ENCODE measurements around the gene PEAK3. TPM values are rescaled to one million over a fixed set of nuclear protein-coding genes. Genes with fewer than 3 reads are reported as not detected.
A peak's percentile ranks its signal among the peaks of the same experiment; 100 is the strongest.

PEAK3 gene
- total RNA-seq, 1 donor from 2014 or later = 0.77 TPM

DNA sequence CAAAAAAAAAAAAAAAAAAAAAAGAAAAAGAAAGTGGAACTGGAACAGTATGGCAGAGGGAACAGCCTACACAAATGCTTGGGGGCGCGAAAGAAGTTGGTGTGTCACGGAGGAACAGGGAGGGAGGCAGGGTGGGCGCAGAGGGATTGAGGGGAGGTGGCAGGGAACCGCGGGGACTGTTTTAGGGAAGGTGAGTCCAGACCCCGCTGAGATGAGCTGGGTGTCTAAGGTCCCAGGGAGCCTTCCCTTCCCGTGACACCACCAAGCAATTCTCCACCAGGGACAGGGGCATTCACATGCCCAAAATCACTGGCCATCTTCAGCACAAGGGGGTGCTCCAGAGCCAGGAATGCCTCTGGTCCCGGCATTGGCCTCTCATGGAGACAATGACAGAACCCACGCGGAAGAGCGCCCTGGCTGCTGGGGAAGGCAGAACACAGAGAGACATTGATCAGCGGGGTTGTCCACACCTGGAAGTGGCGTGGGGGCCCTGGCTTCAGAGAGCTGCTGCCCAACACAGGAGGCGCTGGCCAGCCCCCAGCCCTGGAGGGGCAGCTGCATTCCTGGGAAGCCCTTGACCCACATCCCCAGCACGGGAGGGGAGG, 6.9 kb downstream of the PEAK3 start:
- peak; percentile 64 for DNase-seq
- peak overlapping the region; percentile 32 for H3K4me3 ChIP-seq
- H3K4me1 ChIP-seq = peaks cover 61% of the 10 kb centered on the region
- TF ChIP-seq, protein P1, sequence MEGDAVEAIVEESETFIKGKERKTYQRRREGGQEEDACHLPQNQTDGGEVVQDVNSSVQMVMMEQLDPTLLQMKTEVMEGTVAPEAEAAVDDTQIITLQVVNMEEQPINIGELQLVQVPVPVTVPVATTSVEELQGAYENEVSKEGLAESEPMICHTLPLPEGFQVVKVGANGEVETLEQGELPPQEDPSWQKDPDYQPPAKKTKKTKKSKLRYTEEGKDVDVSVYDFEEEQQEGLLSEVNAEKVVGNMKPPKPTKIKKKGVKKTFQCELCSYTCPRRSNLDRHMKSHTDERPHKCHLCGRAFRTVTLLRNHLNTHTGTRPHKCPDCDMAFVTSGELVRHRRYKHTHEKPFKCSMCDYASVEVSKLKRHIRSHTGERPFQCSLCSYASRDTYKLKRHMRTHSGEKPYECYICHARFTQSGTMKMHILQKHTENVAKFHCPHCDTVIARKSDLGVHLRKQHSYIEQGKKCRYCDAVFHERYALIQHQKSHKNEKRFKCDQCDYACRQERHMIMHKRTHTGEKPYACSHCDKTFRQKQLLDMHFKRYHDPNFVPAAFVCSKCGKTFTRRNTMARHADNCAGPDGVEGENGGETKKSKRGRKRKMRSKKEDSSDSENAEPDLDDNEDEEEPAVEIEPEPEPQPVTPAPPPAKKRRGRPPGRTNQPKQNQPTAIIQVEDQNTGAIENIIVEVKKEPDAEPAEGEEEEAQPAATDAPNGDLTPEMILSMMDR (IDR thresholded peaks at IDR 0.05; ENCODE audit: borderline replicate concordance) = peak; percentile 66
- H3K9me3 ChIP-seq (replicated peaks) = no peaks in the 10 kb centered on the region
- intact Hi-C loops (cut with micrococcal nuclease) = no loop called here
- no peaks in the 10 kb centered on the region for H3K27me3 ChIP-seq (ENCODE audit: low read depth)
- peaks cover 26% of the 10 kb centered on the region for H3K36me3 ChIP-seq
- H3K27ac ChIP-seq (replicated peaks) = peak overlapping the region; percentile 56

DNA sequence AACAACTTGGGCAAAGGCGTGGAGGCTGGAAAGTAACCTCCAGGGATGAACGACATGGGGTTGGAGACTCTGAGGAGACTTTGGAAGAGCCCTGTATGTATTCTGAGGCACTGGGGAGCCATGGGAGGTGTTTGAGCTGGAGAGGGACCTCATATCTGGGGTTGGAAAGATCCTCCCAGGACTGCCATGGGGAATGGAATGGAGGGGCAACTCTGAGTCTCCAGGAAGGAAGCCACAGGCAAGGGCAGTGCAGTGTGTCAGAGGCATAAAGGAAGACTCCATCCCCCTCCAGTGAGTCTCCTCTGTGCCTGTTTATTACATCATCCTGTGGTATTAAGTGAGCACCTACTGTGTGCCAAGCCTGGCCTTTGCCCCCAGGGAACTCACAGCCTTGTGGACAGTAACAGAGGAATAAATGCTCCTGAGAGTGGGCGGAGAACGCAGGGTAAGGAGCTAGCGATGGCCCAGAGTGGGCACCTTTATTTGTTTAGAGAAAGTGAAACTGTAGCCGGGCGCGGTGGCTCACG, 7.7 kb downstream of the PEAK3 start:
- Histone ChIP-seq H3K9me3 (replicated peaks) (no peaks in the 10 kb centered on the region), H3K4me3 (peak overlapping the region; percentile 99), H3K4me1 (peaks cover 68% of the 10 kb centered on the region), H3K36me3 (peaks cover 26% of the 10 kb centered on the region), H3K27me3 (ENCODE audit: low read depth) (no peaks in the 10 kb centered on the region), H3K27ac (replicated peaks) (peak overlapping the region; percentile 98)
- intact Hi-C loops (cut with micrococcal nuclease) = no loop called here
- TF ChIP-seq, protein P1 (IDR thresholded peaks at IDR 0.05; ENCODE audit: borderline replicate concordance) = no peak
- DNase-seq = no peak

DNA sequence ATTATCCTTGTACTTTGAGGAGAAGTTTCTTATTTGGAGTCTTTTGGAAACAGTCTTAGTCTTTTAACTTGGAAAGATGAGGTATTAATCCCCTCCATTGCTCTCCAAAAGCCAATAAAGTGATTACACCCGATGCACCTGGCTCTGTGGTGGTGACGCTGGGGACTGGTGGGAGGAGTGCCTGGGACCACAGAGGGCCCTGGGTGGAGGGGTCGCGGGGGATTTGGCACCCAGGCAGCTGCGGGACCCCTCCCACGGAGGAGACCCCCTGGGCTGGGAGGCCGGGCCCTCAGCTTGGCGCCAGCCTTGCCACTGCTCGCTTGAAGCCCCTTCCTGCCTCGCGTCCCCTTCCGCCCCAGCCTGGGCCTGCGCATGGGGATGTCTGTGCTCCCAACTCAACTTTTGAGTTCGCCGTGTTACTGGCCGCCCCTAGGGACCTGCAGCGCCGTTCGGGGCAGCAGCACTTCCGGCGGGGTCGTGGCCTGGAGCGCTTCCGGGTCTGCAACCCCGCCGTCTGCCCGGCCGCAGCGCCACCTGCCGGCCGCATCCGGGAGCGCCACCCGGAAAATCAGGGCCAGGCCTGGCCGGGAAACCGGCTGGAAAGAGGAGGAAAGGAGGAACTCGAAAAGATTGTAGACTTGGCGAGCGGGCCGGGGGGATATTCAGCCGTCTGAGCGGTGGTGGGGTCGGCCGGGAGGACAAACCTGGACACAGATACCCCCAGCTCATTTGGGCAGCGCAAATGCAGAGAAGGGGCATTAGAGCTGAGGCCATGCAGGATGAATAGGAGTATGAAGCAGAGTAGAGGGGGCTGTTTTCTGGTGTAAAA, 8.4 kb downstream of the PEAK3 start:
- Histone ChIP-seq H3K9me3 (replicated peaks) (no peaks in the 10 kb centered on the region), H3K4me1 (peaks cover 72% of the 10 kb centered on the region), H3K4me3 (peak overlapping the region; percentile 99), H3K27me3 (ENCODE audit: low read depth) (no peaks in the 10 kb centered on the region), H3K27ac (replicated peaks) (peak overlapping the region; percentile 98), H3K36me3 (peaks cover 26% of the 10 kb centered on the region)
- TF ChIP-seq, protein P1 (IDR thresholded peaks at IDR 0.05; ENCODE audit: borderline replicate concordance) = peak; percentile 98
- DNase-seq = peak; percentile 78
- intact Hi-C loops (cut with micrococcal nuclease) = no loop called here

DNA sequence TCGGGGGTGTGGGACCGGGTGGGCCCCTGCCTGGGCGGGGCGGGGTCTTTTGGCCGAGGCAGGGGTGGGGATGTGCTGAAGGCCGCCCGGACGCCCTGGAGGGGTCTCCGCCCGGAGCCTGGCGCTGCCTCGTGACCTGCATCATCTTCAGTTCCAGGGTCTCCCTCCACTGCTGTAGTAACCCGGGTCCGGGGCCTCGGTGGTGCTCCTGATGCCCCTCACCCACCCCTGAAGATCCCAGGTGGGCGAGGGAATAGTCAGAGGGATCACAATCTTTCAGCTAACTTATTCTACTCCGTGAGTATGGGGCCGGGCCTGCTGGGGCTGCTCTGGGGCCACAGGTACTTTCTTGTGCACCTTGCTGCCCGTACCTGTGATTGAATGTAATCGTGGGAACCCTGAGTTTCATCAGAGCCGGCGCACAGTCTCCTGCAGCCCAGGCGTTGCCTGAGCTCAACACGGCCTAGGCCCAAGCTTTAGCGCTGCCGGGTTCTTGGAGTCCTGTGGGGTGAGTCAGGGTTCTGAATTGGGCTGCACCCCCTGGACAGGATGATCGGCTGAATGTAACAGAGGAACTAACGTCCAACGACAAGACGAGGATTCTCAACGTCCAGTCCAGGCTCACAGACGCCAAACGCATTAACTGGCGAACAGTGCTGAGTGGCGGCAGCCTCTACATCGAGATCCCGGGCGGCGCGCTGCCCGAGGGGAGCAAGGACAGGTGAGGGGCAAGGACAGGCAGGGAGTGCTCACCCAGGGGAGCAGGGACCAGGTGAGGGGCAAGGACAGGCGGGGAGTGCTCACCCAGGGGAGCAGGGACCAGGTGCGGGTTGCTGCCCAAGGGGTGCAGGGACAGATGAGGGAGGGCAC, 10.5 kb downstream of the PEAK3 start:
- Histone ChIP-seq H3K27ac (replicated peaks) (peak overlapping the region; percentile 98), H3K9me3 (replicated peaks) (no peaks in the 10 kb centered on the region), H3K36me3 (peaks cover 26% of the 10 kb centered on the region), H3K27me3 (ENCODE audit: low read depth) (no peaks in the 10 kb centered on the region), H3K4me3 (peak overlapping the region; percentile 99), H3K4me1 (peaks cover 78% of the 10 kb centered on the region)
- DNase-seq = no peak
- TF ChIP-seq, protein P1 (IDR thresholded peaks at IDR 0.05; ENCODE audit: borderline replicate concordance) = no peak
- intact Hi-C loops (cut with micrococcal nuclease) = no loop called here

Data from left ventricle myocardium inferior (tissue), 1 donor.